Adrenal gland (tissue), 5 donors: ENCODE data around the gene CLK2.
"Not testable (repeated sequence)": the region's sequence is repeated elsewhere in the genome, so short reads cannot be mapped to it uniquely, and the experiment has no call there.

Experiments used
- CTCF ChIP-seq, 6 experiments: fragments of 450-650 bp in 4 of 6; fragments of 200-600 bp in 2 of 6; sonication (generic) in 1 of 6; IDR thresholded peaks; 1 replicate in 5 of 6; 2 replicates in 1 of 6; pipeline versions ENCODE4 v1.5.1 to v1.8.0; 2016 to 2021; ENCODE audit warnings: antibody characterized with exemption in 6 of 6, mild to moderate bottlenecking in 2 of 6, moderate library complexity in 1 of 6
- POLR2A ChIP-seq, 2 donors: fragments of 450-650 bp; IDR thresholded peaks; one replicate each; pipeline ENCODE4 v1.6.1; 2017; ENCODE audit warnings: antibody characterized with exemption in 2 of 2, mild to moderate bottlenecking in 2 of 2, moderate library complexity in 1 of 2
- donor health status: DM: no; HTN: no; CAD: no.

GRCh38 chr1:155246796-155247195 lies 26.5 kb downstream of the CLK2 start:
- TF ChIP-seq CTCF, POLR2A (IDR thresholded peaks at IDR 0.05): not testable (repeated sequence)
